Measurements from ENCODE around the gene SRPK2. TPM values are rescaled to one million over a fixed set of nuclear protein-coding genes. Genes with fewer than 3 reads are reported as not detected.
A peak's percentile ranks its signal among the peaks of the same experiment; 100 is the strongest.
"Not testable (repeated sequence)": the region's sequence is repeated elsewhere in the genome, so short reads cannot be mapped to it uniquely, and the experiment has no call there.

SRPK2 gene
- total RNA-seq, 1 donor from 2014 or later = 70.5 TPM

- Mint-ChIP-seq H3K36me3 (ENCODE audit: low read depth, unreplicated experiment) (no peaks in the 10 kb centered on the region), H3K27me3 (ENCODE audit: unreplicated experiment) (no peaks in the 10 kb centered on the region), H3K27ac (ENCODE audit: unreplicated experiment) (no peak overlapping the region), H3K4me3 (ENCODE audit: unreplicated experiment) (no peak overlapping the region), H3K9me3 (ENCODE audit: unreplicated experiment) (no peaks in the 10 kb centered on the region), H3K4me1 (ENCODE audit: unreplicated experiment) (peaks cover 35% of the 10 kb centered on the region)
- TF ChIP-seq, protein P1, sequence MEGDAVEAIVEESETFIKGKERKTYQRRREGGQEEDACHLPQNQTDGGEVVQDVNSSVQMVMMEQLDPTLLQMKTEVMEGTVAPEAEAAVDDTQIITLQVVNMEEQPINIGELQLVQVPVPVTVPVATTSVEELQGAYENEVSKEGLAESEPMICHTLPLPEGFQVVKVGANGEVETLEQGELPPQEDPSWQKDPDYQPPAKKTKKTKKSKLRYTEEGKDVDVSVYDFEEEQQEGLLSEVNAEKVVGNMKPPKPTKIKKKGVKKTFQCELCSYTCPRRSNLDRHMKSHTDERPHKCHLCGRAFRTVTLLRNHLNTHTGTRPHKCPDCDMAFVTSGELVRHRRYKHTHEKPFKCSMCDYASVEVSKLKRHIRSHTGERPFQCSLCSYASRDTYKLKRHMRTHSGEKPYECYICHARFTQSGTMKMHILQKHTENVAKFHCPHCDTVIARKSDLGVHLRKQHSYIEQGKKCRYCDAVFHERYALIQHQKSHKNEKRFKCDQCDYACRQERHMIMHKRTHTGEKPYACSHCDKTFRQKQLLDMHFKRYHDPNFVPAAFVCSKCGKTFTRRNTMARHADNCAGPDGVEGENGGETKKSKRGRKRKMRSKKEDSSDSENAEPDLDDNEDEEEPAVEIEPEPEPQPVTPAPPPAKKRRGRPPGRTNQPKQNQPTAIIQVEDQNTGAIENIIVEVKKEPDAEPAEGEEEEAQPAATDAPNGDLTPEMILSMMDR (IDR thresholded peaks at IDR 0.05; ENCODE audit: unreplicated experiment) = no peak
- DNase-seq (ENCODE audit: low spot score) = no peak
Measured at GRCh38 chr7:105297985-105298384, 90.7 kb downstream of the SRPK2 start.

DNA sequence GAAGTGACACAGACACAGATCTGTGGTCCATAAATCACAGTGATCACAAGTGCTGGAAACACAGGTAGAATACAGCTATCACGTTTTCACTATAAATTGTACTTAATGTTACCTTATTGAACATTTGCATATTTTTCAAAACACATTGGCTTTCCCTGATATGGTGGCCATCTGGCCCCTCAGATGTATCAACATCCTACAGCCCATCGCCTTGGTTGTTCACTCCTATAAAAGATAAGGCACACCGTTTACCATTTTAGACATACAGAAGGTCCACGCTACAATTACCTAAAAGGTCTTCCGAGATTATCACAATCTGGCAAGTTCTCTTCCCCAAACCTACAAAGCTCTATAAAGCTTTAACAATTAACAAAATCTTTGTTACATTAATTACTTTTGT, 91.4 kb downstream of the SRPK2 start:
- H3K36me3 Mint-ChIP-seq (ENCODE audit: low read depth, unreplicated experiment) = no peaks in the 10 kb centered on the region
- TF ChIP-seq, protein P1 (IDR thresholded peaks at IDR 0.05; ENCODE audit: unreplicated experiment) = no peak
- no peaks in the 10 kb centered on the region for H3K27me3 Mint-ChIP-seq (ENCODE audit: unreplicated experiment)
- no peak overlapping the region for H3K27ac Mint-ChIP-seq (ENCODE audit: unreplicated experiment)
- H3K4me1 Mint-ChIP-seq (ENCODE audit: unreplicated experiment) = peaks cover 35% of the 10 kb centered on the region
- no peaks in the 10 kb centered on the region for H3K9me3 Mint-ChIP-seq (ENCODE audit: unreplicated experiment)
- H3K4me3 Mint-ChIP-seq (ENCODE audit: unreplicated experiment) = no peak overlapping the region
- DNase-seq (ENCODE audit: low spot score) = no peak

DNA sequence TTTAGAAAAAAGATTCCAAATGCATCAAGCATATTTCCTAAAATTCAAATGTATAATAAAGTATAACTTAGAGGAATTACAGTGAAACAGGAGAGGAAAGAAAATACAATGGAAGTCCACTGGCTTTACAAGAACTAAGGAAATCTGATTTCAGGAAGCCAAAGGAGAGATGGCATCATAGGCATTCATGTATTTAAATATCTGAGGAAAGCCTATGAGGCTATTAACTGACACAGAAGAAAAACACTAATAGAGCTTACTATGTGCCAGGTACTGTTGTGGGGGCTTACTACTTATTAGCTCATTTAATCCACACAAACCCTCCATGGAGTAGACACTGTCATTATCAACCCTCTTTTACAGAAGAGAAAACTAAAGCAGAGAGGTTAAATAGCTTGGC, 92.2 kb downstream of the SRPK2 start:
- Mint-ChIP-seq H3K4me1 (ENCODE audit: unreplicated experiment) (peaks cover 35% of the 10 kb centered on the region), H3K36me3 (ENCODE audit: low read depth, unreplicated experiment) (no peaks in the 10 kb centered on the region), H3K27ac (ENCODE audit: unreplicated experiment) (peak overlapping the region; percentile 36), H3K27me3 (ENCODE audit: unreplicated experiment) (no peaks in the 10 kb centered on the region), H3K9me3 (ENCODE audit: unreplicated experiment) (no peaks in the 10 kb centered on the region), H3K4me3 (ENCODE audit: unreplicated experiment) (no peak overlapping the region)
- TF ChIP-seq, protein P1 (IDR thresholded peaks at IDR 0.05; ENCODE audit: unreplicated experiment) = no peak
- DNase-seq (ENCODE audit: low spot score) = no peak

DNA sequence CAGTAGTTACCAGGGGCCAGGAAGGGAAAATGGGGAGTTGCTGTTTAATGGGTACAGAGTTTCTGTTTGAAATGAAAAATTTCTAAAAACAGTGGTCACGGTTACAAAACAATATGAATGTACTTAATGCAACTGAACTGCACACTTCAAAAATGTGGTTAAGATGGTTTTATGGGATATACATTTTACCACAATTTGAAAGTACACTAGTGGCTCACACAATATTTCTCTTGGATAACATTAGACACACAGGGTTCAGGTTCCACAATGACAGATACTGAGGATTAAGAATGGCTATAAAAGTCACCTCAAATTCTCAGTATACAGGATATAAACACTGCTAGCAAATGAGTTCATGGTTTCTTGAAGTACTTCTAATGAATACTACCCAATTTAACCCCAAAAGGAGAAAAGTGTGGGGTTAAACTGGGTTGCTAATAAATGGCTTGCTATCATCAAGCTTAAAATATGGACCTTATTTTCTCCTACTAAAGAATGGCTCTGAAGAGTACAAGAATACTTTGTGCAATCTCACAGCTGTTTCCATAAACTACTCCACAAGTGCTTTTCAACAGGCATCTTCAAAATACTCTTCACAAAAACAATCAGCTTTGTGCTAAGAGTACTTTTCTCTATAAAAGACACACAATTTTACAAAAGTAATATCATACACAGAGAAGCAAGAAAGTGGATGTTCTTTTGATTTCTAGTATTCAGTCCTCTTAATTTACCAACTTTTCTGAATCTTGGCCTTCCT, 92.9 kb downstream of the SRPK2 start:
- Mint-ChIP-seq H3K9me3 (ENCODE audit: unreplicated experiment) (no peaks in the 10 kb centered on the region), H3K4me1 (ENCODE audit: unreplicated experiment) (peaks cover 35% of the 10 kb centered on the region), H3K27ac (ENCODE audit: unreplicated experiment) (peak overlapping the region; percentile 77), H3K27me3 (ENCODE audit: unreplicated experiment) (no peaks in the 10 kb centered on the region), H3K4me3 (ENCODE audit: unreplicated experiment) (no peak overlapping the region), H3K36me3 (ENCODE audit: low read depth, unreplicated experiment) (no peaks in the 10 kb centered on the region)
- DNase-seq (ENCODE audit: low spot score) = no peak
- TF ChIP-seq, protein P1 (IDR thresholded peaks at IDR 0.05; ENCODE audit: unreplicated experiment) = no peak

DNA sequence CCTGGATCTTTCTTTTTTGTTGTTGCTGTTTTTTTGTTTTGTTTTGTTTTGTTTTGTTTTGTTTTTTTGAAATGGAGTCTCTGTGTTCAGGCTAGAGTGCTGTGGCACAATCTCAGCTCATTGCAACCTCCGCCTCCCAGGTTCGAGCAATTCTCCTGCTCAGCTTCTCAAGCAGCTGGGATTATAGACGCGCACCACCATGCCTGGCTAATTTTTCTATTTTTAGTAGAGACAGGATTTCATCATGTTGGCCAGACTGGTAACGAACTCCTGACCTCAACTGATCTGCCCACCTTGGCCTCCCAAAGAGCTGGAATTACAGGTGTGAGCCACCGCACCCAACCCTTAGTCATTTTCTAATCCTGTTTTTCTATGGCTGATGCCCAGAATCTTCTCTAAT, 94.2 kb downstream of the SRPK2 start:
- not testable (repeated sequence) for H3K36me3 Mint-ChIP-seq (ENCODE audit: low read depth, unreplicated experiment); H3K27me3 Mint-ChIP-seq (ENCODE audit: unreplicated experiment); H3K27ac Mint-ChIP-seq (ENCODE audit: unreplicated experiment); DNase-seq (ENCODE audit: low spot score); H3K4me3 Mint-ChIP-seq (ENCODE audit: unreplicated experiment); H3K9me3 Mint-ChIP-seq (ENCODE audit: unreplicated experiment)
- H3K4me1 Mint-ChIP-seq (ENCODE audit: unreplicated experiment) = peaks cover 35% of the 10 kb centered on the region

Data from endothelial cell (in vitro differentiated cells).